NCI-H128 (cell line): Measurements from ENCODE around the gene FBXO46.
"Not testable (repeated sequence)": the region's sequence is repeated elsewhere in the genome, so short reads cannot be mapped to it uniquely, and the experiment has no call there.

Source experiments
- DNase-seq: peaks from one replicate; lab custom pipeline; 2025; ENCODE audit not compliant: unreplicated experiment; lab: John Stamatoyannopoulos, UW

The FBXO46 gene

GRCh38 chr19:45766296-45766868 lies 35.7 kb upstream of the FBXO46 start:
- no peak for DNase-seq

GRCh38 chr19:45765702-45766295 lies 35.1 kb upstream of the FBXO46 start:
- no peak for DNase-seq

GRCh38 chr19:45764945-45765701 lies 34.4 kb upstream of the FBXO46 start:
- DNase-seq, result no peak

GRCh38 chr19:45764475-45764874 lies 33.8 kb upstream of the FBXO46 start:
- no peak for DNase-seq

GRCh38 chr19:45763691-45764294 lies 33.1 kb upstream of the FBXO46 start:
- no peak for DNase-seq

- DNase-seq, result no peak
Measured at GRCh38 chr19:45762870-45763631, 32.4 kb upstream of the FBXO46 start.

GRCh38 chr19:45761714-45762113 lies 31.0 kb upstream of the FBXO46 start:
- DNase-seq, result no peak

- no peak for DNase-seq
Measured at GRCh38 chr19:45758921-45759320, 28.2 kb upstream of the FBXO46 start.

- DNase-seq, result no peak
Measured at GRCh38 chr19:45757695-45758094, 27.0 kb upstream of the FBXO46 start.

- no peak for DNase-seq
Measured at GRCh38 chr19:45754323-45754722, 23.6 kb upstream of the FBXO46 start.

- no peak for DNase-seq
Measured at GRCh38 chr19:45753548-45753947, 22.9 kb upstream of the FBXO46 start.

GRCh38 chr19:45752639-45753038 lies 21.9 kb upstream of the FBXO46 start:
- no peak for DNase-seq

GRCh38 chr19:45751483-45751882 lies 20.8 kb upstream of the FBXO46 start:
- not testable (repeated sequence) for DNase-seq

- no peak for DNase-seq
Measured at GRCh38 chr19:45747513-45747912, 16.8 kb upstream of the FBXO46 start.

- DNase-seq, result no peak
Measured at GRCh38 chr19:45746866-45747265, 16.2 kb upstream of the FBXO46 start.

- no peak for DNase-seq
Measured at GRCh38 chr19:45745606-45746005, 14.9 kb upstream of the FBXO46 start.

GRCh38 chr19:45742969-45743368 lies 12.3 kb upstream of the FBXO46 start:
- DNase-seq, result no peak

- no peak for DNase-seq
Measured at GRCh38 chr19:45739498-45740439, 9.1 kb upstream of the FBXO46 start.

- no peak for DNase-seq
Measured at GRCh38 chr19:45733160-45733810, 2.6 kb upstream of the FBXO46 start, which contains the start of gene MEIOSIN. MEIOSIN (plus strand) TSS chr19:45733439; CDS start chr19:45735377, 1,938 bp downstream.
